GM12892 (cell line): ENCODE data around the gene SERPINA10.

ENCODE experiments used
- POLR2A ChIP-seq: IDR thresholded peaks from 2 replicates; pipeline ENCODE4 v1.6.1; 2011; ENCODE audit warnings: low read depth, low read length, control low read depth
- POLR2AphosphoS5 ChIP-seq: IDR thresholded peaks from 2 replicates; pipeline ENCODE4 v1.6.1; 2011; ENCODE audit warnings: low read depth, low read length, control low read depth
- TAF1 ChIP-seq: IDR thresholded peaks from 2 replicates; pipeline ENCODE4 v1.6.1; 2011; ENCODE audit warnings: low read depth, mild to moderate bottlenecking, control low read depth, low read length, borderline replicate concordance

- TF ChIP-seq POLR2A: no peak
- no peak for TF ChIP-seq POLR2AphosphoS5
- TF ChIP-seq TAF1: no peak
These were observed 39.5 kb upstream of the SERPINA10 start for GRCh38 chr14:94332587-94332986.
